ENCODE data around the gene PTPRR. TPM values are rescaled to one million over a fixed set of nuclear protein-coding genes. Genes with fewer than 3 reads are reported as not detected.

PTPRR gene
- total and polyA plus RNA-seq, 10 of the 15 experiments (the other 5 are each of a cell fraction or from before 2014, with no cell fraction given) = 0.14 to 3.1 (median 0.42) TPM

GRCh38 chr12:70892593-70892992 is 27.9 kb downstream of the PTPRR start (continued):
- TF ChIP-seq ZBTB40 (IDR thresholded peaks at IDR 0.05; ENCODE audit: borderline replicate concordance) = no peak

- POLR2A ChIA-PET = no interaction called here
- Histone ChIP-seq H3K4me1 (ENCODE audit: control insufficient read depth, insufficient read depth, low read length) (no peaks in the 10 kb centered on the region), H3K27ac (ENCODE audit: control insufficient read depth, insufficient read depth) (no peak overlapping the region), H3K36me3 (ENCODE audit: control insufficient read depth in 2 of 2, insufficient read depth in 2 of 2, low read length in 1 of 2) (no peaks in the 10 kb centered on the region), H4K20me1 (ENCODE audit: control insufficient read depth, insufficient read depth) (no peaks in the 10 kb centered on the region), H3K4me2 (ENCODE audit: control insufficient read depth, insufficient read depth) (no peak overlapping the region), H2AFZ (ENCODE audit: control insufficient read depth, low read depth, low read length) (no peak overlapping the region), H3K9me3 (replicated peaks; ENCODE audit: control insufficient read depth, insufficient read depth, low read length) (no peaks in the 10 kb centered on the region), H3K79me2 (ENCODE audit: control insufficient read depth, insufficient read depth, low read length) (no peaks in the 10 kb centered on the region), H3K27me3 (replicated peaks in 1 of 2; ENCODE audit: control insufficient read depth in 2 of 2, insufficient read depth in 2 of 2, low read length in 1 of 2) (no peaks in the 10 kb centered on the region; a peak in 1 of 4 replicates), H3K4me3 (no peak overlapping the region), H3K9ac (ENCODE audit: control insufficient read depth, insufficient read depth, low read length) (no peak overlapping the region)
- no TSS peak for BruUV-seq (replicated peaks)
- ATAC-seq (no peak), DNase-seq (ENCODE audit: low read depth, low spot score) (no peak), FAIRE-seq (no peak)
- RAD21 ChIA-PET (ENCODE audit: unreplicated experiment) = no interaction called here
- SMC1A ChIA-PET (ENCODE audit: uncharacterized antibody, unreplicated experiment) = no interaction called here
- in situ Hi-C loops (cut with MboI) (no loop called here), intact Hi-C loops (cut with micrococcal nuclease; ENCODE audit: unreplicated experiment) (no loop called here)
- CTCF ChIA-PET = no interaction called here
- 0% methylated on average over 1 of the region's 1 CpG for WGBS (ENCODE audit: insufficient coverage, insufficient replicate concordance, low lambda C conversion rate, missing lambda C conversion rate)
- TF ChIP-seq BACH1 (IDR thresholded peaks at IDR 0.05; ENCODE audit: borderline replicate concordance) (no peak), POLR2A (IDR thresholded peaks at IDR 0.05; ENCODE audit: low read depth, low read length) (no peak)
Measured at GRCh38 chr12:70890895-70891832, 29.4 kb downstream of the PTPRR start.
